ENCODE data around the gene NPM1.
A peak's percentile ranks its signal among the peaks of the same experiment; 100 is the strongest.
"Not testable (repeated sequence)": the region's sequence is repeated elsewhere in the genome, so short reads cannot be mapped to it uniquely, and the experiment has no call there.

NPM1 gene

GRCh38 chr5:171401167-171401947 lies 13.7 kb downstream of the NPM1 start:
- no peak for DNase-seq (ENCODE audit: extremely low read depth, insufficient read length)
- H3K27me3 ChIP-seq (replicated peaks; ENCODE audit: control insufficient read depth, insufficient read depth, low read length) = no peaks in the 10 kb centered on the region
- no peak for TF ChIP-seq CTCF (IDR thresholded peaks at IDR 0.05; ENCODE audit: insufficient read depth, low read length, poor library complexity, severe bottlenecking)
- no peak overlapping the region for H3K4me3 ChIP-seq (replicated peaks; ENCODE audit: low read depth, low read length)
- peaks cover 33% of the 10 kb centered on the region for H3K36me3 ChIP-seq (ENCODE audit: control insufficient read depth, insufficient read depth, low read length)

GRCh38 chr5:171402751-171403150 lies 15.1 kb downstream of the NPM1 start:
- not testable (repeated sequence) for H3K27me3 ChIP-seq (replicated peaks; ENCODE audit: control insufficient read depth, insufficient read depth, low read length); H3K4me3 ChIP-seq (replicated peaks; ENCODE audit: low read depth, low read length); DNase-seq (ENCODE audit: extremely low read depth, insufficient read length)
- peaks cover 30% of the 10 kb centered on the region for H3K36me3 ChIP-seq (ENCODE audit: control insufficient read depth, insufficient read depth, low read length)

GRCh38 chr5:171405615-171406014 lies 18.0 kb downstream of the NPM1 start:
- no peak overlapping the region for H3K4me3 ChIP-seq (replicated peaks; ENCODE audit: low read depth, low read length)
- no peak for DNase-seq (ENCODE audit: extremely low read depth, insufficient read length)
- H3K36me3 ChIP-seq (ENCODE audit: control insufficient read depth, insufficient read depth, low read length) = peaks cover 22% of the 10 kb centered on the region
- no peaks in the 10 kb centered on the region for H3K27me3 ChIP-seq (replicated peaks; ENCODE audit: control insufficient read depth, insufficient read depth, low read length)
- peak; percentile 54 for TF ChIP-seq CTCF (IDR thresholded peaks at IDR 0.05; ENCODE audit: insufficient read depth, low read length, poor library complexity, severe bottlenecking)

GRCh38 chr5:171407234-171407633 lies 19.6 kb downstream of the NPM1 start:
- no peak for TF ChIP-seq CTCF (IDR thresholded peaks at IDR 0.05; ENCODE audit: insufficient read depth, low read length, poor library complexity, severe bottlenecking)
- Histone ChIP-seq H3K4me3 (replicated peaks; ENCODE audit: low read depth, low read length) (no peak overlapping the region), H3K36me3 (ENCODE audit: control insufficient read depth, insufficient read depth, low read length) (peaks cover 13% of the 10 kb centered on the region), H3K27me3 (replicated peaks; ENCODE audit: control insufficient read depth, insufficient read depth, low read length) (no peaks in the 10 kb centered on the region)
- DNase-seq (ENCODE audit: extremely low read depth, insufficient read length) = no peak

- no peaks in the 10 kb centered on the region for H3K27me3 ChIP-seq (replicated peaks; ENCODE audit: control insufficient read depth, insufficient read depth, low read length)
- no peak for TF ChIP-seq CTCF (IDR thresholded peaks at IDR 0.05; ENCODE audit: insufficient read depth, low read length, poor library complexity, severe bottlenecking)
- peaks cover 15% of the 10 kb centered on the region for H3K36me3 ChIP-seq (ENCODE audit: control insufficient read depth, insufficient read depth, low read length)
Observed at GRCh38 chr5:171409164-171410136, 21.8 kb downstream of the NPM1 start.

GRCh38 chr5:171410181-171410580 lies 22.5 kb downstream of the NPM1 start:
- peaks cover 13% of the 10 kb centered on the region for H3K36me3 ChIP-seq (ENCODE audit: control insufficient read depth, insufficient read depth, low read length)
- no peak for TF ChIP-seq CTCF (IDR thresholded peaks at IDR 0.05; ENCODE audit: insufficient read depth, low read length, poor library complexity, severe bottlenecking)
- H3K4me3 ChIP-seq (replicated peaks; ENCODE audit: low read depth, low read length) = no peak overlapping the region
- DNase-seq (ENCODE audit: extremely low read depth, insufficient read length) = no peak
- no peaks in the 10 kb centered on the region for H3K27me3 ChIP-seq (replicated peaks; ENCODE audit: control insufficient read depth, insufficient read depth, low read length)

More at GRCh38 chr5:171409164-171410136, 21.8 kb downstream of the NPM1 start:
- DNase-seq (ENCODE audit: extremely low read depth, insufficient read length) = no peak
- no peak overlapping the region for H3K4me3 ChIP-seq (replicated peaks; ENCODE audit: low read depth, low read length)

Data from GM06990 (cell line).